ENCODE data around the gene TBC1D22A. TPM values are rescaled to one million over a fixed set of nuclear protein-coding genes. Genes with fewer than 3 reads are reported as not detected.

TBC1D22A gene
- total RNA-seq, 4 donors from 2014 or later: 18.8 to 25.2 (median 23.1) TPM

- Histone ChIP-seq H3K9me3 (no peaks in the 10 kb centered on the region), H3K4me1 (no peaks in the 10 kb centered on the region), H3K27me3 (no peaks in the 10 kb centered on the region), H3K4me3 (no peak overlapping the region), H3K36me3 (no peaks in the 10 kb centered on the region), H3K27ac (no peak overlapping the region)
- intact Hi-C loops (cut with DNase I; ENCODE audit: low total_unique reads) (no loop called here), in situ Hi-C loops (cut with MboI; ENCODE audit: low sequenced_read_pairs in 4 of 4) (no loop called here)
- DNase-seq (no peak), ATAC-seq (no peak)
- TF ChIP-seq CTCF (IDR thresholded peaks at IDR 0.05 in 4 of 5, conservative IDR thresholded peaks at IDR 0.05 in 1 of 5) (no peak), POLR2A (IDR thresholded peaks at IDR 0.05) (no peak)
Observed at GRCh38 chr22:47006433-47006832, 244.0 kb downstream of the TBC1D22A start.

- intact Hi-C loops (cut with DNase I; ENCODE audit: low total_unique reads): no loop called here
- H3K9me3 ChIP-seq: no peaks in the 10 kb centered on the region
- no peak overlapping the region for H3K27ac ChIP-seq
- no peak for TF ChIP-seq CTCF (IDR thresholded peaks at IDR 0.05 in 4 of 5, conservative IDR thresholded peaks at IDR 0.05 in 1 of 5)
- no peak for TF ChIP-seq POLR2A (IDR thresholded peaks at IDR 0.05)
- H3K4me3 ChIP-seq: no peak overlapping the region
- no peak for ATAC-seq
- in situ Hi-C loops (cut with MboI; ENCODE audit: low sequenced_read_pairs in 4 of 4): no loop called here
- no peaks in the 10 kb centered on the region for H3K36me3 ChIP-seq
- H3K27me3 ChIP-seq: no peaks in the 10 kb centered on the region
- H3K4me1 ChIP-seq: no peaks in the 10 kb centered on the region
- DNase-seq: no peak
Observed at GRCh38 chr22:47006869-47007268, 244.4 kb downstream of the TBC1D22A start.

- Histone ChIP-seq H3K9me3 (no peaks in the 10 kb centered on the region), H3K36me3 (no peaks in the 10 kb centered on the region), H3K4me3 (no peak overlapping the region), H3K27me3 (no peaks in the 10 kb centered on the region), H3K27ac (no peak overlapping the region), H3K4me1 (no peaks in the 10 kb centered on the region)
- ATAC-seq: no peak
- TF ChIP-seq POLR2A (IDR thresholded peaks at IDR 0.05) (no peak), CTCF (IDR thresholded peaks at IDR 0.05 in 4 of 5, conservative IDR thresholded peaks at IDR 0.05 in 1 of 5) (no peak)
- DNase-seq: no peak
- in situ Hi-C loops (cut with MboI; ENCODE audit: low sequenced_read_pairs in 4 of 4) (no loop called here), intact Hi-C loops (cut with DNase I; ENCODE audit: low total_unique reads) (no loop called here)
Observed at GRCh38 chr22:47007496-47007895, 245.0 kb downstream of the TBC1D22A start.

GRCh38 chr22:47008208-47008885, 245.9 kb downstream of the TBC1D22A start:
- in situ Hi-C loops (cut with MboI; ENCODE audit: low sequenced_read_pairs in 4 of 4) (no loop called here), intact Hi-C loops (cut with DNase I; ENCODE audit: low total_unique reads) (no loop called here)
- Histone ChIP-seq H3K36me3 (no peaks in the 10 kb centered on the region), H3K4me3 (no peak overlapping the region), H3K9me3 (no peaks in the 10 kb centered on the region), H3K27ac (no peak overlapping the region), H3K4me1 (no peaks in the 10 kb centered on the region), H3K27me3 (no peaks in the 10 kb centered on the region)
- no peak for DNase-seq
- no peak for ATAC-seq
- TF ChIP-seq POLR2A (IDR thresholded peaks at IDR 0.05) (no peak), CTCF (IDR thresholded peaks at IDR 0.05 in 4 of 5, conservative IDR thresholded peaks at IDR 0.05 in 1 of 5) (no peak)

Measured in gastrocnemius medialis (tissue), 4 donors.